ENCODE measurements around the gene MISP.

DNA sequence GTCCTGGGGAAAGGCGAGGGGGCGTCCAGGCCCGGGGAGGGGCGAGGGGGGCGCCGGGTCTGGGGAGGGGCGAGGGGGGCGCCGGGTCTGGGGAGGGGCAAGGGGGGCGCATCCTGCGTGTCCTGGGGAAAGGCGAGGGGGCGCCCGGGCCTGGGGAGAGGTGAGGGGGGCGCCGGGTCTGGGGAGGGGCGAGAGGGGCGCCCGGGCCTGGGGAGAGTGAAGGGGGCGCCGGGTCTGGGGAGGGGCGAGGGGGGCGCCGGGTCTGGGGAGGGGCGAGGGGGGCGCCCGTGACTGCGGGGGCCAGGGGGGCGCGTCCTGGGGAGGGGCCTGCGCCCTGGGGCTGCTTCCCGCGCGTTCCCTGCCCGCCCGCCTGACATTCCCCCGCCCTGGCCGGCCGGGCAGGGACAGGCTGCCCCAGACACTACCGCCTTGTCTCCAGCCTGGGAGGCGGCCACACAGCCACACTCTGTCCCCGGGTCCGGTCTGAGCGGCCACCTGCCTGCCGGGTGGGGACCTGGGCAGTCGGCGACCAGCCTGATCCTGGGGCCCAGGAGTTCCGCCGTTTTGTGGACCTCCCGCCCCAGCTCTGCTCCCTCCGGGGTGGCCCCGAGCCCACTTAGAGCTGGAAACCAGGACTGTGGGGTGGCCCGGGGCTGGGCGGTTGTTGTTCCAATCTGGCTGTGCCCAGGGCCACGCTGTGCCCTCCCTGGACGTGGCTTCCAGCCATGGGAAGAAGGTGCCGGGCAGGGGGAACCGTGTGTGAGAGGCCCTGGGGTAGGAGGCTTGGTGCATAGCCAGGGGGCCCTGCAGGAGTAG is 30.4 kb upstream of the MISP start:
- TF ChIP-seq GATA2 (IDR thresholded peaks at IDR 0.05; ENCODE audit: low read depth, low read length) (no peak), GATA3 (IDR thresholded peaks at IDR 0.05; ENCODE audit: low read depth, low read length) (no peak)

Data from SH-SY5Y (cell line).